HCT116 (cell line): ENCODE measurements around the gene FLACC1. TPM values are rescaled to one million over a fixed set of nuclear protein-coding genes. Genes with fewer than 3 reads are reported as not detected.
A peak's percentile ranks its signal among the peaks of the same experiment; 100 is the strongest.

Source experiments
- ATAC-seq: fragments of 200-7000 bp; cut with Tn5 transposase; 2 replicates; pipeline ENCODE4 v1.9.1; 2020; ENCODE audit warnings: mild to moderate bottlenecking, moderate library complexity
- BruUV-seq: library from RNA; stranded (reverse); fragments of 400-500 nt; replicated peaks from 2 replicates; lab custom pipeline; 2021; lab: Mats Ljungman, UMichigan
- CTCF ChIA-PET: fragments of 300-600 bp; sonication (Branson Sonifier 250); formaldehyde crosslinking; loops from one replicate; lab custom pipeline; 2021; ENCODE audit warnings: antibody characterized with exemption; lab: Charles Lee
- POLR2A ChIA-PET: fragments of 300-600, 350-600 bp; sonication (Branson Sonifier 250); formaldehyde crosslinking; loops from one replicate; lab custom pipeline; 2021; ENCODE audit warnings: antibody characterized with exemption; lab: Charles Lee
- RAD21 ChIA-PET, 2 experiments: fragments of 300-600 bp; sonication (Branson Sonifier 250); formaldehyde crosslinking; loops; one replicate each; lab custom pipeline; 2023; ENCODE audit warnings: low total read pairs in 2 of 2; ENCODE audit not compliant: uncharacterized antibody in 2 of 2, unreplicated experiment in 2 of 2, low non-redundant PET in 1 of 2; lab: Charles Lee
- DNase-seq: peaks from one replicate; pipeline ENCODE4 v3.0.0-alpha.2; 2010; ENCODE audit warnings: low read depth, low spot score
- H2AFZ ChIP-seq: fragments of 200-600 bp; shearing (Covaris generic), sonication (generic); 2 replicates; pipeline ENCODE4 v1.6.1; 2017; ENCODE audit warnings: low read depth, mixed run types, mixed read lengths, antibody characterized with exemption, low read length; ENCODE audit not compliant: poor library complexity, severe bottlenecking
- H3K27ac ChIP-seq: 2 replicates; pipeline ENCODE4 v1.5.1; 2012; ENCODE audit warnings: low read depth, low read length
- H3K27me3 ChIP-seq: fragments of 200-600 bp; sonication (generic); 2 replicates; pipeline ENCODE4 v1.6.1; 2016; ENCODE audit warnings: mixed run types, low read length, mixed read lengths; ENCODE audit not compliant: insufficient read depth
- H3K36me3 ChIP-seq, 2 experiments: fragments of 200-500 bp in 1 of 2; fragments of 200-600 bp in 1 of 2; sonication (Bioruptor generic) in 1 of 2; sonication (generic) in 1 of 2; 2 replicates each; pipeline versions ENCODE4 v1.5.1 to v1.6.1; 2014 to 2016; ENCODE audit warnings: low read length in 2 of 2, inconsistent platforms in 1 of 2, mixed read lengths in 1 of 2, mixed run types in 1 of 2; ENCODE audit not compliant: insufficient read depth in 2 of 2, control insufficient read depth in 1 of 2
- H3K4me1 ChIP-seq, 2 experiments: fragments of 200-600 bp in 1 of 2; sonication (generic) in 1 of 2; 2 replicates each; pipeline versions ENCODE4 v1.5.1 to v1.6.1; 2012 to 2017; ENCODE audit warnings: low read length in 2 of 2, inconsistent platforms in 1 of 2, mild to moderate bottlenecking in 1 of 2, mixed read lengths in 1 of 2, mixed run types in 1 of 2, moderate library complexity in 1 of 2; ENCODE audit not compliant: insufficient read depth in 2 of 2, control insufficient read depth in 1 of 2
- H3K4me2 ChIP-seq: fragments of 200-600 bp; sonication (generic); 2 replicates; pipeline ENCODE4 v1.6.1; 2017; ENCODE audit warnings: mixed run types, low read length, mixed read lengths
- H3K4me3 ChIP-seq, 2 experiments: fragments of 200-600 bp in 1 of 2; sonication (generic) in 1 of 2; replicated peaks in 1 of 2; 2 replicates each; pipeline ENCODE4 v1.5.1; 2011 to 2016; ENCODE audit warnings: low read length in 2 of 2, control low read depth in 1 of 2, low read depth in 1 of 2, mild to moderate bottlenecking in 1 of 2, mixed read lengths in 1 of 2, mixed run types in 1 of 2
- H3K79me2 ChIP-seq: fragments of 200-600 bp; sonication (generic); 2 replicates; pipeline ENCODE4 v1.6.1; 2017; ENCODE audit warnings: mild to moderate bottlenecking, mixed run types, low read length, moderate library complexity, mixed read lengths; ENCODE audit not compliant: insufficient read depth
- H3K9ac ChIP-seq: fragments of 200-600 bp; sonication (generic); 2 replicates; pipeline ENCODE4 v1.6.1; 2016; ENCODE audit warnings: low read length, mixed read lengths
- H3K9me2 ChIP-seq: fragments of 200-600 bp; sonication (generic), shearing (Covaris generic); 2 replicates; pipeline ENCODE4 v1.6.1; 2017; ENCODE audit warnings: mixed run types, mild to moderate bottlenecking, moderate library complexity; ENCODE audit not compliant: insufficient read depth
- H3K9me3 ChIP-seq, 2 experiments: fragments of 200-500 bp in 1 of 2; fragments of 200-600 bp in 1 of 2; sonication (Bioruptor generic) in 1 of 2; sonication (generic) in 1 of 2; 2 replicates each; pipeline ENCODE4 v1.6.1; 2014 to 2017; ENCODE audit warnings: low read length in 2 of 2, mixed read lengths in 2 of 2, inconsistent platforms in 1 of 2, low read depth in 1 of 2, mild to moderate bottlenecking in 1 of 2, mixed run types in 1 of 2, moderate library complexity in 1 of 2; ENCODE audit not compliant: control insufficient read depth in 1 of 2, insufficient read depth in 1 of 2
- H4K20me1 ChIP-seq: fragments of 200-600 bp; sonication (generic), shearing (Covaris generic); 2 replicates; pipeline ENCODE4 v1.6.1; 2017; ENCODE audit warnings: mixed run types, mild to moderate bottlenecking, moderate library complexity; ENCODE audit not compliant: insufficient read depth
- ATF3 ChIP-seq: IDR thresholded peaks from 2 replicates; pipeline ENCODE4 v1.6.1; 2012
- CBX3 ChIP-seq: IDR thresholded peaks from 2 replicates; pipeline ENCODE4 v1.6.1; 2012; ENCODE audit warnings: low read depth
- CEBPB ChIP-seq: IDR thresholded peaks from 2 replicates; pipeline ENCODE4 v1.6.1; 2012; ENCODE audit warnings: low read depth
- CTCF ChIP-seq, 3 experiments: fragments of 200-600 bp in 1 of 3; sonication (generic) in 1 of 3; IDR thresholded peaks in 2 of 3; conservative IDR thresholded peaks in 1 of 3; 2 replicates each; pipeline ENCODE4 v1.5.1; 2012 to 2017; ENCODE audit warnings: low read depth in 2 of 3, low read length in 2 of 3, antibody characterized with exemption in 1 of 3, borderline replicate concordance in 1 of 3, control low read depth in 1 of 3, mild to moderate bottlenecking in 1 of 3, mixed read lengths in 1 of 3, mixed run types in 1 of 3, moderate library complexity in 1 of 3; ENCODE audit not compliant: insufficient read depth in 1 of 3
- EZH2phosphoT487 ChIP-seq: fragments of 200-600 bp; IDR thresholded peaks from 2 replicates; pipeline ENCODE4 v1.6.1; 2018; ENCODE audit warnings: antibody characterized with exemption, borderline replicate concordance
- FOSL1 ChIP-seq: IDR thresholded peaks from 2 replicates; pipeline ENCODE4 v1.6.1; 2012; ENCODE audit warnings: low read depth
- JUND ChIP-seq: IDR thresholded peaks from 2 replicates; pipeline ENCODE4 v1.6.1; 2012
- MAX ChIP-seq: IDR thresholded peaks from 2 replicates; pipeline ENCODE4 v1.6.1; 2012
- POLR2A ChIP-seq: IDR thresholded peaks from 2 replicates; pipeline ENCODE4 v1.7.0; 2011; ENCODE audit warnings: borderline replicate concordance; ENCODE audit not compliant: insufficient read depth, insufficient read length; ENCODE audit errors: extremely low read depth
- POLR2AphosphoS5 ChIP-seq: IDR thresholded peaks from 2 replicates; pipeline ENCODE4 v1.6.1; 2011; ENCODE audit warnings: mild to moderate bottlenecking, low read depth, low read length, moderate library complexity
- REST ChIP-seq: IDR thresholded peaks from 2 replicates; pipeline ENCODE4 v1.6.1; 2012; ENCODE audit warnings: low read depth
- TCF7L2 ChIP-seq: IDR thresholded peaks from 2 replicates; pipeline ENCODE4 v1.7.0; 2011; ENCODE audit warnings: borderline replicate concordance, inconsistent platforms; ENCODE audit not compliant: insufficient read depth, insufficient read length; ENCODE audit errors: extremely low read depth
- ZNF274 ChIP-seq: fragments of 200-500 bp; sonication (Bioruptor generic); IDR thresholded peaks from 2 replicates; pipeline ENCODE4 v1.6.1; 2014; ENCODE audit warnings: mild to moderate bottlenecking, low read depth, low read length, inconsistent platforms
- intact Hi-C: fragments of 100-400 bp; cut with micrococcal nuclease; formaldehyde crosslinking; loops from 2 replicates; pipeline ENCODE4 v1.10.0; 2022
- total RNA-seq: library from RNA; stranded (reverse); gene quantifications from one replicate; pipeline ENCODE4 v1.2.1, GENCODE V29; 2021; ENCODE audit not compliant: unreplicated experiment

FLACC1 gene
- total RNA-seq, 1 experiment from 2014 or later = 0.74 TPM

GRCh38 chr2:201360256-201360655 lies 3.1 kb upstream of the FLACC1 start:
- 0 out of 2 replicates have a peak overlapping the region, but pooled peaks have one; percentile 3 for H3K4me2 ChIP-seq
- H3K4me1 ChIP-seq = peaks cover 18 to 41% of the 10 kb centered on the region in 2 experiments
- ChIA-PET RAD21 (no interaction called here), POLR2A (no interaction called here), CTCF (no interaction called here)
- intact Hi-C loops = loop anchor here (10.0 kb wide), 1 partner anchor 455 kb away; no protein-coding TSS in a partner anchor
- no peak overlapping the region for H3K4me3 ChIP-seq
- BruUV-seq = no TSS peak
- H3K9ac ChIP-seq = no peak overlapping the region
- no peak for TF ChIP-seq ATF3
- TF ChIP-seq REST = no peak
- TF ChIP-seq JUND = no peak
- TF ChIP-seq POLR2AphosphoS5 = no peak
- no peak overlapping the region for H3K27ac ChIP-seq
- H3K79me2 ChIP-seq = no peaks in the 10 kb centered on the region
- ATAC-seq (no peak), DNase-seq (no peak)
- H3K9me3 ChIP-seq = peaks cover 0 to 10% of the 10 kb centered on the region in 2 experiments; a peak in 1 of 4 replicates
- H4K20me1 ChIP-seq = no peaks in the 10 kb centered on the region
- H3K27me3 ChIP-seq = no peaks in the 10 kb centered on the region
- H3K9me2 ChIP-seq = no peaks in the 10 kb centered on the region
- no peaks in the 10 kb centered on the region for H3K36me3 ChIP-seq
- no peak overlapping the region for H2AFZ ChIP-seq

GRCh38 chr2:201358684-201359083 lies 1.5 kb upstream of the FLACC1 start:
- Histone ChIP-seq H3K4me3 (peak overlapping the region in 1 of 2 experiments; percentile 17; a peak in 2 of 4 replicates), H2AFZ (no peak overlapping the region), H3K79me2 (no peaks in the 10 kb centered on the region), H3K4me2 (peak overlapping the region; percentile 63), H3K36me3 (no peaks in the 10 kb centered on the region), H3K4me1 (peaks cover 18 to 41% of the 10 kb centered on the region in 2 experiments), H3K27me3 (no peaks in the 10 kb centered on the region), H3K27ac (peak overlapping the region; percentile 47; the same call in 1 of the 2 replicates), H4K20me1 (no peaks in the 10 kb centered on the region), H3K9me3 (peaks cover 0 to 10% of the 10 kb centered on the region in 2 experiments; a peak in 1 of 4 replicates), H3K9ac (0 out of 2 replicates have a peak overlapping the region, but pooled peaks have one; percentile 16), H3K9me2 (no peaks in the 10 kb centered on the region)
- ChIA-PET POLR2A (no interaction called here), RAD21 (no interaction called here), CTCF (interaction anchor here (1.9 kb wide), 1 partner anchor 126 kb away, joined by 6 read pairs; no protein-coding TSS in a partner anchor)
- ATAC-seq (peak; percentile 95), DNase-seq (peak; percentile 88)
- intact Hi-C loops = loop anchor here (5.0 kb wide), 1 partner anchor 101 kb away; no protein-coding TSS in a partner anchor
- no TSS peak for BruUV-seq
- TF ChIP-seq POLR2A (no peak), JUND (peak; percentile 99), MAX (peak; percentile 31; the same call in 1 of the 2 replicates), CEBPB (peak; percentile 29; the same call in 1 of the 2 replicates), TCF7L2 (no peak), CTCF (IDR thresholded peaks at IDR 0.05 in 2 of 3, conservative IDR thresholded peaks at IDR 0.05 in 1 of 3; ENCODE audit: borderline replicate concordance in 1 of 3, insufficient read depth in 1 of 3, low read depth in 2 of 3, low read length in 2 of 3) (no peak), EZH2phosphoT487 (no peak), ATF3 (no peak), CBX3 (peak; percentile 97), FOSL1 (peak; percentile 99), ZNF274 (no peak)
